Stimulated activated CD8-positive, alpha-beta memory T cell treated with anti-CD3 and anti-CD28 coated beads, Interleukin-2, amount 100 ng/mL, for 48 hours (primary cell): ENCODE results near the gene HLA-DOB.

Experiments used
- DNase-seq, 2 donors: peaks; one replicate each; pipeline ENCODE4 v3.0.0-alpha.2; 2020; ENCODE audit warnings: low read depth in 2 of 2

The HLA-DOB gene

GRCh38 chr6:32843331-32843978 lies 26.7 kb upstream of the HLA-DOB start:
- DNase-seq: no peak

DNA sequence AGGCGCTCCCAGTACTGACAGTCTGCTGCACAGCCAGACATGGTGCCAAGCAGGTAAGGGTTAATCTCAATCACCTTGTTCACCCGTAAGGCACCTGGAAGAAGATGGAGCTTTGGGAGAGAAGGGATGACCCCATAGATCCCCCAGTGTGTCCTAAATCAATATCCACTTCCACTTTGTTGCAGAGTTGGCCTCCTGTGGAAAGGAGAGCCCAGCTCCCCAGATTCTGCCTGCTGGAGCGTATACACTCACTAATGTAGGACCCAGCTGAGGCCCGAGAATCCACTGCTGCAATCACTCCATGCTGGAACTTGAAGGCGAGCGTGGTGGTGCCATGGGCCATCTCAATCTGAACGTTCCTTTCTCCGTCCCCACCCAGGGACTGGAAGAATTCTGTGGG lies 25.9 kb upstream of the HLA-DOB start:
- no peak for DNase-seq

DNA sequence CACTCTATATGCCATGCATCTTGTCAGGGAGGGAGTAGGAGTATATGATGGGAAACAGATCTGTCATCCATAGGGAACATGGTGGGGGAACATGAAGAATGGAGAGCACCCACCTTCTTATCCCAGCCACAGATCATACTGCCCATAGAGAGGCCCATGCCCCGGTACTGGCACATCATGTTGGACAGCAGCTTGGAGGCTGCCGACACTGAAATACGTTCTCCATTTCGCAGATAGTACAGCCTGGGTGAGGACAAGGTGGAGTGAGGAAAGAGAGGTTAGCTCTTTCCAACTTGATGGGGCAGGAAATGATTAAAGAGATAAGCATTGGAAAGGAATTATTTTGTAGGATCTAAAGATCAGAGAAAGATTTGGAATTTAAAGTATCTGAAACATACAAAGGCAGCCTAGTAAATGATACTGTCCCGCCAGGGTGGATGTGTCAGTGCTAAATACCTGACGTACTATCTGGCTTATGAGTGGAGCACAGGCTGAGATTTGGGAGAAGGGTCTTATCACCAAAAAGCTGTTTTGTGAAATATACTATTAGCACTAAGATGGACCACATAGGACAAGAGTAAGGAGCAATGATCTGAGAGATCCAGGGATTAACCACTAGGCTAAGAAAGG lies 25.3 kb upstream of the HLA-DOB start:
- no peak for DNase-seq

DNA sequence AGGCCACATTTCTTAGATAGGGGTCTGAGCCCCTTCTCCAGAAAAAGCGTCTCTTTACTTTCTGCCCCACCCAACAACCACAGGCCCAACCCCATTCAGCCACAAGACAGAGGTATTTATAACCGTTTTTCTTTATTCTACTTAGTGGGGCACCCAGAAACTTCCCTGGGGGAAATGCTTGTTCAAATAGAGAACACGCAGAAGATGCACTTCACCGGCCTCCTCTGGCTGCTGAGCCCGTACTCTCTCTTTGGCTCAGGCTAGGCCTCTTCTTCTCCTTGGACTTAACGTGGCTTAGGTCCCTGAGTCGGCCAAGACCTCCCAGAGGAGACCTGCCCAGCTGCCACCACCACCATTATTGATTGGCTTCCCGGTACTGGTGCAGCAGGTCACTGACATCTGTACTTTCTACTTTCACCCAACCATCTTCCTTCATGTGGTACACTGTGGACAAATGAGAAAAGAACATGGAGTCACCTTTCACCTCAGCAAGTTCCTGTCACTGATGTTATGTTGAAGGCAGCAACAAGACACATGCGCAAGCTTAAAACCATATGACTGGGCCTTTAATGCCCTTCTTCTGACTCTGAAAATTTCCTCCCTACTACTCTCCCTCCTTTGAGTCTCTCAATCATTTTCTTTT lies 23.9 kb upstream of the HLA-DOB start:
- peak in 1 of 2 donors; percentile 19 for DNase-seq

DNA sequence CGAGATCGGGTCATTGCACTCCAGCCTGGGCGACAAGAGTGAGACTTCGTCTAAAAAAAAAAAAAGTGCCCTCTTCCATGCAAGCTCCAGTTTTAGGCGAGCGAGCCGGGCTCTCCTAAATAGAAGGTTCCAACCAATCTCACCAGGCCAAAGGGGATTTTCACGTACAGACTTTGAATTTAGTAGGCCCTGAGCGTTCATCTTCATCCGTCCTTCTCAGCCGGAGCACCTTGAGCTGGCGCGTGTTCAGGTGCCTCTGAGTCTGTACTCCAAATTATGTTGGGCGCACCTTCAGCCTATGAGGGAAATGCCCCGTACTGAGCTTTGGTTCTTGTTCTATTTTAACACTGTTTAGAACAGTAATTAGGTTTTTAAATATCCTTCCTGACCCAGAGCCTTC lies 22.6 kb upstream of the HLA-DOB start:
- DNase-seq: no peak

DNA sequence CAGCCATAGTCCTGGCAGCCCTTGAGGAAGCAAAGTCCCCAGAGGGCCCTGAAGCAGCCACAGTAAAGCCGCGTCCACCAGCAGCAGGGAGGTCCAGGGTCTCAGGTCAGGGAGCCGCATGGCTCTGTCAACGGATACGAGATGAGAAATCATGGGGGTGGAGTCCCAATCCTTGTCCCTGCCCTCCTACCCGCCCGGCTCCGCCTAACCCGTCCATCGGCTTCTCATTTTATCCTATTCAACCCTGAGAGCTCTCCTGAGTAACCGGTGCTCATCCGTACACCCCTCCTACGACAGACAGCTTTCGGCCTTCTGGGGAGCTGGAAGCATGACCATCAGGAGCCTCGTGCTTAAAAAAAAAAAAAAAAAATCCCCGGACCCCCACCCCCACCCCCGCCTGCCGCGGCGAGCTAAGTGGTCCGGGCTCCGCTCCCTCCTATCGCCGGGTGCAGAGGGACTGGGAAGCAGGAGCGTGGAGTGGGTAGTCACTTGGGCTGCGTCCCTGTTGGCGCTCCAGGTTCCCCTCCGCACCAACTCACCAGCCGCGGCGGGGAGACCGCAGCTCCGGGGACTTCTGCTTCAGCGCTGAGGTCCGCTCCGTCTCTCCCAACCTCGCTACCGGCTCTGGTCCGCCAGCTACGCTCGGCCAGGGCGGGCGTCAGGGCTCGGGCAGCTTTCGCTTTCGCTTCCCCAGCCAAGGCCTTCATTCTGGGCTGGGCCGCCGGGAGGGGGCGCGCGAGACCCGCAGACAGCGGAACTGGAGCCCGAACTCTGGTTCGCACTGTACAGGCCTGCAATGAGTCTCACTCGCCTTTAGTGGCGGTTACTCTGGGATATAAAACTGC lies 21.5 kb upstream of the HLA-DOB start, which contains the start of gene TAP2:
TSS of gene TAP2 (minus strand) at position 626 of the 845 bp plus-strand sequence. CDS start at position 120, 506 bp downstream.
- DNase-seq: peak; percentile 97 to 98

- no peak for DNase-seq
Measured at GRCh38 chr6:32837651-32838113, 20.9 kb upstream of the HLA-DOB start.

GRCh38 chr6:32836873-32837272 lies 20.1 kb upstream of the HLA-DOB start:
- DNase-seq: no peak

DNA sequence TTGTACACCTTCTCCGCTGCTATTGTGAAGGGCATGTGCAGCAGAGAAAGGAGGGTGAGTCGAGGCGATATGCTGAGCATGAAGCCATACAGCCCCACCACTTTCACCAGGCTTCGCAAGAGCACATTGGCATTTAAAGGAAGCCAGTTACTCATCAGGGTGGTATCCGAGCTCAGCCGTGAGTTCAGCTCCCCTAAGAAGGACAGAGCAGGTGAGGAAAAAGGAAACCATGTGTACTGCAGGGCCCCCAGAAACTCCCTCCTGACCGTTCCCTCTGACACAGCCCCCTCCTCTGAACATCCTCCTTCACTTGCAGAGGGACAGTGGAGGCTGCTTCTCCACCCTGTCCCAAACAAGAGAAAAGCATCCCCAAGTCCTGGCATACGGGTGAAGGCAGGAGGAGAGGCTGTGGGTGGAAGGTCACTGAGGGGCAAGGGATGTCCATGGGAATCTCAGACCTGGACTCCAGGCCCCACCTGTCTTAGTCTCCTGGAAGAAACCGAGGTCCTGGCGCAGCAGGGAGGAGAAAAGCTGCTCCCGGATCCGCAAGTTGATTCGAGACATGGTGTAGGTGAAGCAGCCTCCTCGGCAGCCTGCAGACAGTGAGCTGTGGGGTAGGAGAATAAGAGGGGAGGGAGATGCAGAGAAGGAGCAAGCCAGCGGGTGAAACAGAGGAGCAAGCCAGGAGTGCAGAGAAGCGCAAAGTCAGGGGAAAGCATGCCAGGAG lies 18.5 kb upstream of the HLA-DOB start:
- DNase-seq: no peak

GRCh38 chr6:32833664-32834063 lies 16.9 kb upstream of the HLA-DOB start:
- DNase-seq: no peak

DNA sequence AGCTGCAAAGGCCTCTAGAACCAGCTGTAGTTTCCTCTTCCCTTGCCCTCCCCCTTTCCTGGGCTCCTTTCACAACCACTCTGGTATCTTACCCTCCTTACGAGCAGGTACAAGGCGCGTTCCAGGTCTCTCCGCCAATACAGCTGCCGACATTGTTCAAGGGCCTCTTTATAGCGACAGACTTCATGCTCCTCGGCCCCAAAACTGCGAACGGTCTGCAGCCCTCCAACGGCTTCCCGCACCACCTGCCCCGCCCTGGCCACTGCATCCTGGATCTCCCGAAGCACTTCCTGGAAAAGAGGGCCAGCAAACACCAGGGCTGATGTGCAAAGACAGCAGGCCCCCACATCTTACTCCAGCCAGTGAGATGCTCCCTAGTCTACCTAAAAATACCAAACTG lies 15.7 kb upstream of the HLA-DOB start:
- no peak for DNase-seq

GRCh38 chr6:32830936-32831335 lies 14.1 kb upstream of the HLA-DOB start:
- no peak for DNase-seq

GRCh38 chr6:32830017-32830416 lies 13.2 kb upstream of the HLA-DOB start:
- DNase-seq: no peak

GRCh38 chr6:32829495-32829894 lies 12.7 kb upstream of the HLA-DOB start:
- DNase-seq: no peak

DNA sequence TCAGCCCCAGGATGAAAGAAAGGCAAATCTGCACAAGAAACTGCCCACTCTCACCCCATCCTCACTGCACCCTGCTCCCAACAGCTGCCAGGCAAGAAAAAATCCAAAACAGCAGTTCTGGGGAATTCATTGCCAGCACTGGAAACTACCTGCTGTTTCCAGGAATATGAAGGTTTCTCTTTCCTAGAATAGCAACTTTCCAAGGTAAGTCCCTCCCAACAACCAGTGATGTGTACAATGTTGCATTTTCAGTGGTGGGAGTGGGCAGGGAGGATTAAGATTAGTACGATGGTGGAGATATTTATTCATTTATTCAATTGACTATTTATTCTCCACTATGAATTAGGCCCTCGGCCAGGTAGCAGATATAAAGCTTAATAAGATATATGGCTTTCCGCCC lies 10.2 kb upstream of the HLA-DOB start:
- DNase-seq: no peak

- no peak for DNase-seq
Measured at GRCh38 chr6:32825966-32826365, 9.2 kb upstream of the HLA-DOB start.

- DNase-seq: no peak
Measured at GRCh38 chr6:32819729-32820128, 2.9 kb upstream of the HLA-DOB start.

DNA sequence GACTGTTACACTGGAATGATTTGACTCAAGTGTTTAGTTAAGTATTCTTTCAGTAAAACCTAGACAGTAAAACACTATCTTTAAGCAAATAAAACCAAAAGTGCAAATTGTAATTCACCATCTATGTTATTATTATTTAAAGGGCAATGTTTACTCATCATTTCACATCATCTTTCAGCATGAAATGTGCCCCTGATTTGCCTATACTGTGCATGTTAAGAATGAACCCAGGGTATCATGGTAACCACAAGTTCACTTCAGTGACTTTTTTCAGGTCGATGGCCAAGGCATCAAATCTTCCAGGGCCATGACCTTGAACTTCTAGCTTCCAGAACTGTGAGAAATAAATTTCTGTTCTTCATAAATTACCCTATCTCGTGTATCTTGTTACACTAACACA lies 2.1 kb upstream of the HLA-DOB start:
- DNase-seq: no peak

DNA sequence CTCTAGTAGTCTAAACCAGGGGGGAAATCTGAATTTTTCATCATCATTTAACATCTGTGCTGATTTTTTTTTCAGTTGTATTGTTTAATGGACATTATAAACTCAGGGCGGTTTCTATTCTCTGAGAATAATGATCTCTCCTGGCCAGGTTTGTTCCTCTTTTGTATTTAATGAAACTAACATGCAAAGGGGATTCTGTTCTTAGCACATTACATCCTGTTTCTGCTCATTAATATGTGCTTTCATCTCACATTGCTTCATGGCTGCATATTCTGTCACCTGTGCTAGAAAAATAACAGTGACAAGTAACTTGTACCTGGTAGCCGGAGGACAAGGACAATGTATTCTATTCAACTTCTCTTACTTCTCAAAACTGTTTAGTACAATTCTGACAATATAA lies 806 bp downstream of the HLA-DOB start:
- no peak for DNase-seq

DNA sequence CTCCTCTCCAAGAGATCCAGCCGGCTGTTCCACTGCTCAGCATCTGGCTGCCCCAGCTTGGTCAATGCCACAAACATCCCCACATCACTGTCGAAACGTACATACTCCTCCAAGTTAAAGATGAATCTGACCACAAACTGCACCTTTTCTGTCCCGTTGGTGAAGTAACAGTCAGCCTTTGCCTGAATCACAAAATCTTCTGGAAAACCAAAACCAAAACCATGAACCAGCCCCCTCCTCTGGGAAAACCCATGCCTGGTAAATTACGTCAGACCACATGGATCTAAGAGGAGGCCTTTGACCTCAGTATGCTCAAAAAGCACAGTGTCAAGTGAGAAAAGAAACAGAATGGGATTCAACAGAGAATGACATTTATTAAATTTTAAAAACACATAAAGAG lies 1.7 kb downstream of the HLA-DOB start:
- DNase-seq: no peak

- no peak for DNase-seq
Measured at GRCh38 chr6:32814145-32814544, 2.7 kb downstream of the HLA-DOB start.
